ENCODE measurements around the gene RGS6. TPM values are rescaled to one million over a fixed set of nuclear protein-coding genes. Genes with fewer than 3 reads are reported as not detected.

The RGS6 gene
- total RNA-seq, 2 experiments from 2014 or later = not detected

DNA sequence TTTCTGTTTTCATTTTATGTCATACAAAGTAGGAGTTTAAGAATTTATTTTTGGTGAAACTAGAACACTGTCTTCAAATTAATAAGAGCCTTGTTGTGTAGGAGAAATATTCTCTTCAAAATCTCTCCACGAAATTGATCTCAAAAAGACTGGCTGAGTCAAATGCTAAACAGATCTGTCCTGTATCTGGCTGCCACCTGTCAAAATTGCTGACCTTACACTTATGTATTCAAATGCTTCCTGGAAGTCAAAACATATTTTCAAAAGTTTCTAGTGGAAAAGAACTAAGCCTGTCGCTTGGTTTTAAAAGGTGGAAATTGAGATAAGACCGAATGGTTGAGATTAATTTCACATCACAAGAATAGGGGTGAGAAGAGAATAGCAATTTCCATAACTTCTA is 121.4 kb downstream of the RGS6 start:
- DNase-seq (ENCODE audit: low spot score) = no peak
- Histone ChIP-seq H3K79me2 (ENCODE audit: insufficient read depth, low read depth, low read length) (no peaks in the 10 kb centered on the region), H2AFZ (ENCODE audit: low read length) (no peak overlapping the region), H3K36me3 (ENCODE audit: insufficient read depth, low read length) (no peaks in the 10 kb centered on the region), H3K9me3 (ENCODE audit: low read length) (no peaks in the 10 kb centered on the region), H3K27ac (ENCODE audit: low read depth, low read length, poor library complexity, severe bottlenecking) (no peak overlapping the region), H3K4me1 (ENCODE audit: insufficient read depth, low read length, poor library complexity, severe bottlenecking) (no peaks in the 10 kb centered on the region), H3K9me2 (ENCODE audit: insufficient read depth, low read length) (no peaks in the 10 kb centered on the region), H4K20me1 (ENCODE audit: insufficient read depth, low read length) (no peaks in the 10 kb centered on the region), H3K4me3 (ENCODE audit: low read depth, low read length, poor library complexity, severe bottlenecking) (no peak overlapping the region), H3K4me2 (ENCODE audit: low read length) (no peak overlapping the region)
- ChIA-PET CTCF (ENCODE audit: unreplicated experiment) (no interaction called here), POLR2A (no interaction called here)
- TF ChIP-seq CTCF (conservative IDR thresholded peaks at IDR 0.05; ENCODE audit: low read length) = no peak
- TF ChIP-seq EZH2phosphoT487 (IDR thresholded peaks at IDR 0.05; ENCODE audit: borderline replicate concordance, low read depth, low read length) = no peak
- no TSS peak for BruUV-seq (replicated peaks)
- intact Hi-C loops (cut with micrococcal nuclease; ENCODE audit: unreplicated experiment) = no loop called here

- Histone ChIP-seq H3K4me3 (ENCODE audit: low read depth, low read length, poor library complexity, severe bottlenecking) (no peak overlapping the region), H3K4me2 (ENCODE audit: low read length) (no peak overlapping the region), H3K79me2 (ENCODE audit: insufficient read depth, low read depth, low read length) (no peaks in the 10 kb centered on the region), H3K4me1 (ENCODE audit: insufficient read depth, low read length, poor library complexity, severe bottlenecking) (no peaks in the 10 kb centered on the region), H3K9me2 (ENCODE audit: insufficient read depth, low read length) (no peaks in the 10 kb centered on the region), H3K27ac (ENCODE audit: low read depth, low read length, poor library complexity, severe bottlenecking) (no peak overlapping the region), H2AFZ (ENCODE audit: low read length) (no peak overlapping the region), H3K9me3 (ENCODE audit: low read length) (no peaks in the 10 kb centered on the region), H4K20me1 (ENCODE audit: insufficient read depth, low read length) (no peaks in the 10 kb centered on the region), H3K36me3 (ENCODE audit: insufficient read depth, low read length) (no peaks in the 10 kb centered on the region)
- no peak for DNase-seq (ENCODE audit: low spot score)
- intact Hi-C loops (cut with micrococcal nuclease; ENCODE audit: unreplicated experiment) = no loop called here
- CTCF ChIA-PET (ENCODE audit: unreplicated experiment) = no interaction called here
- no peak for TF ChIP-seq EZH2phosphoT487 (IDR thresholded peaks at IDR 0.05; ENCODE audit: borderline replicate concordance, low read depth, low read length)
- no peak for TF ChIP-seq CTCF (conservative IDR thresholded peaks at IDR 0.05; ENCODE audit: low read length)
- no TSS peak for BruUV-seq (replicated peaks)
- POLR2A ChIA-PET = no interaction called here
These were observed 122.7 kb downstream of the RGS6 start for GRCh38 chr14:72054911-72055310.

DNA sequence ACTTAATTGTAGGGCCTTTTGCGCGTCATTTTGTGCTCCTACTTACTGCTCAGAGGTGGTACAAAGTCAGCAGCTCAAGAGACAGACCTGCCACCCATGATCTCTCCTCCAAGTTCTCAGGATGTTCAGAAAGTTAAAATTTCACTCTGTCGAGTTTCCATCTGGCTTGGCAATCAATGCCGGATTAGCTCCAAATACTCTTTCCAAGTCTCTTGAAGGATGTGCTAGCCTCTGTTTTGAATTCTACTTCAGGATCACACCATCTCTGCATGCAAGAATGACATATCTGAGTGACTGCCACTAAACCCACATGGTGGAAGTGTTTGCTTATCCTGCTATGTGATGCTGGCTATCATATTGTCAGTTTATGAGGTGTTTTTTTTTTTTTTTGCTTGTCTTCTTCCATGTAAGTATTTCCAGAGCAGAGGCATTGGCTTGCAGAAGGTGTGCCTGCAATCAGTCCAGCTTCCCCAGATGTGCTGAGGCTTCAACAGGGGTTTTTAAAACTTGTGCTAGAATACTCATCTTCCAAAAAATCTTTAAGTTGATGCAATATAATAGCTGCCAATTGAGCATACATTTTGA is 125.6 kb downstream of the RGS6 start:
- Histone ChIP-seq H3K27ac (ENCODE audit: low read depth, low read length, poor library complexity, severe bottlenecking) (no peak overlapping the region), H3K4me1 (ENCODE audit: insufficient read depth, low read length, poor library complexity, severe bottlenecking) (no peaks in the 10 kb centered on the region), H3K79me2 (ENCODE audit: insufficient read depth, low read depth, low read length) (no peaks in the 10 kb centered on the region), H3K9me2 (ENCODE audit: insufficient read depth, low read length) (no peaks in the 10 kb centered on the region), H3K4me3 (ENCODE audit: low read depth, low read length, poor library complexity, severe bottlenecking) (no peak overlapping the region), H4K20me1 (ENCODE audit: insufficient read depth, low read length) (no peaks in the 10 kb centered on the region), H3K36me3 (ENCODE audit: insufficient read depth, low read length) (no peaks in the 10 kb centered on the region), H3K9me3 (ENCODE audit: low read length) (no peaks in the 10 kb centered on the region), H3K4me2 (ENCODE audit: low read length) (no peak overlapping the region), H2AFZ (ENCODE audit: low read length) (no peak overlapping the region)
- CTCF ChIA-PET (ENCODE audit: unreplicated experiment) = no interaction called here
- POLR2A ChIA-PET = interaction anchor here (0.6 kb wide), 1 partner anchor 974 kb away, joined by 3 read pairs; no protein-coding TSS in a partner anchor
- DNase-seq (ENCODE audit: low spot score) = no peak
- intact Hi-C loops (cut with micrococcal nuclease; ENCODE audit: unreplicated experiment) = no loop called here
- TF ChIP-seq CTCF (conservative IDR thresholded peaks at IDR 0.05; ENCODE audit: low read length) (no peak), EZH2phosphoT487 (IDR thresholded peaks at IDR 0.05; ENCODE audit: borderline replicate concordance, low read depth, low read length) (no peak)
- no TSS peak for BruUV-seq (replicated peaks)

All from OCI-LY7 (cell line).